ENCODE data around the gene LYZ. TPM values are rescaled to one million over a fixed set of nuclear protein-coding genes. Genes with fewer than 3 reads are reported as not detected.

Gene LYZ
- total RNA-seq = 0.09 TPM in 1 of 2 replicates, not detected in the other

DNA sequence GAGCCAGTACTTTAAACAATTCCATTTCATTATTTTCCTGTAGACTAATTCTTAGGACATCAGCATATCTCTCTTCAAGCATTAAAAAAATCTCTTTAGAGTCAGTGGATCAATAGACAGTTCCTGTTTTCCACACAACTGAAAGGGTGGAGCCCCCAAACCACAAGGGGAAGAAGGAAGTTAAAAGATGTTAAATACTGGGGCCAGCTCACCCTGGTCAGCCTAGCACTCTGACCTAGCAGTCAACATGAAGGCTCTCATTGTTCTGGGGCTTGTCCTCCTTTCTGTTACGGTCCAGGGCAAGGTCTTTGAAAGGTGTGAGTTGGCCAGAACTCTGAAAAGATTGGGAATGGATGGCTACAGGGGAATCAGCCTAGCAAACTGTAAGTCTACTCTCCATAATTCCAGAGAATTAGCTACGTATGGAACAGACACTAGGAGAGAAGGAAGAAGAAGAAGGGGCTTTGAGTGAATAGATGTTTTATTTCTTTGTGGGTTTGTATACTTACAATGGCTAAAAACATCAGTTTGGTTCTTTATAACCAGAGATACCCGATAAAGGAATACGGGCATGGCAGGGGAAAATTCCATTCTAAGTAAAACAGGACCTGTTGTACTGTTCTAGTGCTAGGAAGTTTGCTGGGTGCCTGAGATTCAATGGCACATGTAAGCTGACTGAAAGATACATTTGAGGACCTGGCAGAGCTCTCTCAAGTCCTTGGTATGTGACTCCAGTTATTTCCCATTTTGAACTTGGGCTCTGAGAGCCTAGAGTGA lies at the start of gene LYZ:
TSS of gene LYZ (plus strand) at position 220 of the 777 bp plus-strand sequence. CDS start at position 248, 28 bp downstream.

DNA sequence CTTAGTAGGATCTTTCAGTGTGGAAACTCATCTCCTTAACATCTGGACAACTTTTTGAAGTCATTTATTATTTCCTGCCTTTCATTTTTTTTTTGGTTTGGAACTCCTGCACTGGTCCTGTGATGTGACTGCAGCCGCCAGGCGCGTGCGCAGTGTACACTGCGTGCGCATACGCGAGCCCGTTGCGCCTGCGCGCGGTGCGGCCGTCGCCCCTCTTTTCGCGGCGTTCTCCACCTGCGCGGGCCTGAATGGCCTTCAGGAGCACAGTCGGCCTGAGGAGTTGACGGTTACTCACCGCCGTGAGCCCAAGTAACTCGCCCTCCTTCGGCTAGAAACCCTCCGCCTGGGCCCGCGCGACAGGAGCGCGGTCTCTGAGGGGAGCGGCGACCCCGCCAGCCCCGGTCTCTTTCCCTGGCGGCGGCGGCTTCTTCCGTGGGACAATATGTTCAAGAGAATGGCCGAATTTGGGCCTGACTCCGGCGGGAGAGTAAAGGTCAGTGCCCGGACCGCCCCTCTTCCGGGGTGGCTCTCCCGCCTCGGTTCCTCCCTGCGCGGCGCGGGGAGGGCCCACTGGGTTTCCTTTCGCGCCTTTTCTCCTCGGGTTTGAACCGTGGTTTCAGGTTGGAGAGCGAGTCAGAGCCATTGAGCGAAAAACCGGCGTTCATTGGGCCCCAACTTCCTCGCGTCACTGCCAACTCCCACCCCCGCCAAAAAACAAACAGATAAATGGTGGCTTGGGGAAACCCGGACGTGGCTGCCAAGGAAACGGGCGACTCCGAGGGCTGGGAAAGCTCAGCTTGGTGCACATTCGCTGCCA lies 11.6 kb downstream of the LYZ start, which contains the start of gene YEATS4:
TSS of gene YEATS4 (plus strand) at position 213 of the 817 bp plus-strand sequence. CDS start at position 443, 230 bp downstream.

Other genes starting within 250 kb of the LYZ start
- 20.5 and 25.3 TPM in 2 replicates for gene CPSF6, start 108.8 kb upstream of the LYZ start, total RNA-seq
- 8.8 and 9.0 TPM in 2 replicates for gene YEATS4, start 11.4 kb downstream of the LYZ start, total RNA-seq
- 28.4 and 31.7 TPM in 2 replicates for gene FRS2, start 122.0 kb downstream of the LYZ start, total RNA-seq
- gene CCT2, start 237.1 kb downstream of the LYZ start, total RNA-seq = 153 and 156 TPM in 2 replicates